GM23248 (cell line): Measurements from ENCODE around the gene USP20.

Experiments
- EZH2 ChIP-seq: fragments of 200-600 bp; sonication (generic); IDR thresholded peaks from 2 replicates; pipeline ENCODE4 v1.6.1; 2018; ENCODE audit warnings: antibody characterized with exemption, mild to moderate bottlenecking; ENCODE audit not compliant: insufficient read depth, poor library complexity, severe bottlenecking
- EZH2phosphoT487 ChIP-seq: fragments of 200-600 bp; sonication (generic); IDR thresholded peaks from 2 replicates; pipeline ENCODE4 v1.6.1; 2018; ENCODE audit warnings: antibody characterized with exemption, moderate library complexity, mild to moderate bottlenecking, low read depth; ENCODE audit not compliant: insufficient read depth

- TF ChIP-seq EZH2phosphoT487 = no peak
- TF ChIP-seq EZH2 = no peak
These were observed 56.3 kb downstream of the USP20 start for GRCh38 chr9:129891569-129891968.
